Measurements from ENCODE around the gene GRIA1.
A peak's percentile ranks its signal among the peaks of the same experiment; 100 is the strongest.

Gene GRIA1

DNA sequence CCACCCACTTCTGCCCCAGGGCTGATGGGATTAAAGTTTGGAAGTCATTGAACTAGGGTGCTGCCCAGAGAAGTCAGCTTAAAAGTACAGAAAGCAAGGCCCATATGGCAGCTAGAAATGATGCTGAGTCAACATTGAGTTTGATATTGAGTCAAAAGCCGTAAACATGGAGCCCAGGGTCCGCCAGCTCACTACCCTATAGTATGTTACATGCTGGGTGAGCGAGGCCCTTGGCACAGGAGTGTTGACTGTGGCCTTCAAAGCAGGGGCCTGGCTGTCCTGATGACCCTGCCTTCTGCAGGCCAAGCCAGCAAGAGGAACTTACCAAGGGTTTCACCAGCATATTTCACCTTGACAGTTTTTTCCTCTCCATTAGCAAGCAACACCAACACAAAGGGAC lies 222.5 kb downstream of the GRIA1 start:
- no CpG with 5 or more reads among the region's 3 CpGs for WGBS (ENCODE audit: extremely low coverage, insufficient coverage, insufficient read length)
- Histone ChIP-seq H4K8ac (ENCODE audit: low read depth, low read length) (no peak overlapping the region), H3K4me2 (ENCODE audit: low read length) (no peak overlapping the region), H3K23ac (ENCODE audit: low read length) (no peak overlapping the region), H3K79me1 (ENCODE audit: low read length) (no peaks in the 10 kb centered on the region), H3K27me3 (ENCODE audit: insufficient read depth, low read length) (no peaks in the 10 kb centered on the region), H3K27ac (ENCODE audit: low read depth, low read length) (no peak overlapping the region), H3K36me3 (ENCODE audit: control insufficient read depth in 1 of 2, insufficient read depth in 2 of 2, low read length in 2 of 2) (no peaks in the 10 kb centered on the region), H3K4ac (ENCODE audit: low read depth, low read length) (no peak overlapping the region), H4K91ac (ENCODE audit: low read depth, low read length) (no peak overlapping the region), H4K12ac (ENCODE audit: low read depth, low read length) (no peak overlapping the region), H2BK5ac (ENCODE audit: low read depth, low read length, poor library complexity) (no peak overlapping the region), H3K9me3 (ENCODE audit: insufficient read depth, low read depth, low read length) (no peaks in the 10 kb centered on the region), H3K4me3 (ENCODE audit: low read depth, low read length) (no peak overlapping the region), H3K14ac (ENCODE audit: low read length) (no peak overlapping the region), H3K4me1 (ENCODE audit: control insufficient read depth in 1 of 2, insufficient read depth in 2 of 2, low read length in 2 of 2) (no peaks in the 10 kb centered on the region), H3K79me2 (ENCODE audit: control insufficient read depth, insufficient read depth, low read length, poor library complexity) (no peaks in the 10 kb centered on the region), H3K18ac (ENCODE audit: low read length) (no peak overlapping the region), H2BK120ac (ENCODE audit: insufficient read depth, low read length, poor library complexity) (no peak overlapping the region), H2AK5ac (ENCODE audit: low read length) (no peak overlapping the region), H2AFZ (ENCODE audit: insufficient read depth, low read length, poor library complexity) (no peak overlapping the region), H3K9ac (ENCODE audit: low read length) (no peak overlapping the region), H2BK12ac (ENCODE audit: low read length) (no peak overlapping the region)
- DNase-seq: no peak

DNA sequence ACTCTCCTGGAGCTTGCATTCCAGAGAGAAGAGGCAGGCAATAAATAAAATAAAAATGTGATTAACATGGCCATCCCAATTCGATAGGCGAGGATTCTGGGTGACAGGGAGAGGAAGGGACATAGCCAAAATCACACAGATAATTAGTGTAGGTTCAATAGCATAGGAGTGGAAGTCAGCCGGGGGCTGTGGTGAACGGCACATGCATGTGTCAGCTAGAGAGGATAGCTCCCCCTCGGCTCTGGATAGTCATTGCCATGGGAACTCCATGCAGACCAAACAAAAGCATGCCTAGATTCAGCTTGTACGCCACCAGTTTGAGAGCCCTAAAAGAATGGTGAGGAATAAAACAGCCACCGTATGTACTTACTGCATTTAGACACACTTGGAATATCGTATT lies 223.5 kb downstream of the GRIA1 start:
- Histone ChIP-seq H3K27me3 (ENCODE audit: insufficient read depth, low read length) (no peaks in the 10 kb centered on the region), H3K4me3 (ENCODE audit: low read depth, low read length) (no peak overlapping the region), H3K36me3 (ENCODE audit: control insufficient read depth in 1 of 2, insufficient read depth in 2 of 2, low read length in 2 of 2) (no peaks in the 10 kb centered on the region), H3K27ac (ENCODE audit: low read depth, low read length) (no peak overlapping the region), H3K79me1 (ENCODE audit: low read length) (no peaks in the 10 kb centered on the region), H3K23ac (ENCODE audit: low read length) (no peak overlapping the region), H2AFZ (ENCODE audit: insufficient read depth, low read length, poor library complexity) (no peak overlapping the region), H3K4ac (ENCODE audit: low read depth, low read length) (no peak overlapping the region), H4K91ac (ENCODE audit: low read depth, low read length) (no peak overlapping the region), H3K79me2 (ENCODE audit: control insufficient read depth, insufficient read depth, low read length, poor library complexity) (no peaks in the 10 kb centered on the region), H4K8ac (ENCODE audit: low read depth, low read length) (no peak overlapping the region), H3K9me3 (ENCODE audit: insufficient read depth, low read depth, low read length) (no peaks in the 10 kb centered on the region), H2BK120ac (ENCODE audit: insufficient read depth, low read length, poor library complexity) (no peak overlapping the region), H2AK5ac (ENCODE audit: low read length) (no peak overlapping the region), H3K18ac (ENCODE audit: low read length) (no peak overlapping the region), H2BK12ac (ENCODE audit: low read length) (no peak overlapping the region), H3K4me2 (ENCODE audit: low read length) (no peak overlapping the region), H3K4me1 (ENCODE audit: control insufficient read depth in 1 of 2, insufficient read depth in 2 of 2, low read length in 2 of 2) (no peaks in the 10 kb centered on the region), H2BK5ac (ENCODE audit: low read depth, low read length, poor library complexity) (no peak overlapping the region), H3K9ac (ENCODE audit: low read length) (peak overlapping the region; percentile 18), H3K14ac (ENCODE audit: low read length) (no peak overlapping the region), H4K12ac (ENCODE audit: low read depth, low read length) (no peak overlapping the region)
- DNase-seq: no peak
- WGBS (ENCODE audit: extremely low coverage, insufficient coverage, insufficient read length): no CpG with 5 or more reads among the region's 8 CpGs

DNA sequence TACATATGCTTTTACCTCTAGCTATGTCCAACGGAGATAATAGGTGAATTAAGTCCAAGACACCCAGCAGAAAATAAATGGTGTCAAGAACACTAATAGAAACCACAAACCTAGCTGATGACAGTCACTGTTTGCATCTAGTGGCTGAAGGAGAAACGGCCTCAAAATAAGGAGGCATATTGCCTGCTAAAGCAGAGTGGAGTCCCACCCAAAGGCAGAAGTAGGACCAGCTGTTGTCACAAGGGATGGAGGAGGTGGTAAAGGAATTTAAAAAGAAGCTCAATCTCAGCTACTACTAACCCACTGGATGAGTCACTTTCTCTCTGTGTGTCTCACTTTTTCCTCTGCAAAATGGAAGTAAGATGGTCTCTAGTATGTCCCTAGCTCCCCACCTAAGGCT lies 224.3 kb downstream of the GRIA1 start:
- no peak overlapping the region for H3K4ac ChIP-seq (ENCODE audit: low read depth, low read length)
- no peak overlapping the region for H3K23ac ChIP-seq (ENCODE audit: low read length)
- no peak overlapping the region for H3K9ac ChIP-seq (ENCODE audit: low read length)
- H3K79me1 ChIP-seq (ENCODE audit: low read length): no peaks in the 10 kb centered on the region
- H3K36me3 ChIP-seq (ENCODE audit: control insufficient read depth in 1 of 2, insufficient read depth in 2 of 2, low read length in 2 of 2): no peaks in the 10 kb centered on the region
- no peaks in the 10 kb centered on the region for H3K4me1 ChIP-seq (ENCODE audit: control insufficient read depth in 1 of 2, insufficient read depth in 2 of 2, low read length in 2 of 2)
- H3K27me3 ChIP-seq (ENCODE audit: insufficient read depth, low read length): no peaks in the 10 kb centered on the region
- WGBS (ENCODE audit: extremely low coverage, insufficient coverage, insufficient read length): no CpG with 5 or more reads among the region's 2 CpGs
- H2BK120ac ChIP-seq (ENCODE audit: insufficient read depth, low read length, poor library complexity): no peak overlapping the region
- H4K12ac ChIP-seq (ENCODE audit: low read depth, low read length): no peak overlapping the region
- no peak overlapping the region for H3K4me3 ChIP-seq (ENCODE audit: low read depth, low read length)
- no peak overlapping the region for H2BK5ac ChIP-seq (ENCODE audit: low read depth, low read length, poor library complexity)
- no peaks in the 10 kb centered on the region for H3K79me2 ChIP-seq (ENCODE audit: control insufficient read depth, insufficient read depth, low read length, poor library complexity)
- H2BK12ac ChIP-seq (ENCODE audit: low read length): no peak overlapping the region
- no peak for DNase-seq
- no peak overlapping the region for H3K4me2 ChIP-seq (ENCODE audit: low read length)
- no peak overlapping the region for H3K18ac ChIP-seq (ENCODE audit: low read length)
- H3K14ac ChIP-seq (ENCODE audit: low read length): no peak overlapping the region
- H2AK5ac ChIP-seq (ENCODE audit: low read length): no peak overlapping the region
- no peak overlapping the region for H4K91ac ChIP-seq (ENCODE audit: low read depth, low read length)
- no peak overlapping the region for H4K8ac ChIP-seq (ENCODE audit: low read depth, low read length)
- no peaks in the 10 kb centered on the region for H3K9me3 ChIP-seq (ENCODE audit: insufficient read depth, low read depth, low read length)
- no peak overlapping the region for H2AFZ ChIP-seq (ENCODE audit: insufficient read depth, low read length, poor library complexity)
- H3K27ac ChIP-seq (ENCODE audit: low read depth, low read length): no peak overlapping the region

DNA sequence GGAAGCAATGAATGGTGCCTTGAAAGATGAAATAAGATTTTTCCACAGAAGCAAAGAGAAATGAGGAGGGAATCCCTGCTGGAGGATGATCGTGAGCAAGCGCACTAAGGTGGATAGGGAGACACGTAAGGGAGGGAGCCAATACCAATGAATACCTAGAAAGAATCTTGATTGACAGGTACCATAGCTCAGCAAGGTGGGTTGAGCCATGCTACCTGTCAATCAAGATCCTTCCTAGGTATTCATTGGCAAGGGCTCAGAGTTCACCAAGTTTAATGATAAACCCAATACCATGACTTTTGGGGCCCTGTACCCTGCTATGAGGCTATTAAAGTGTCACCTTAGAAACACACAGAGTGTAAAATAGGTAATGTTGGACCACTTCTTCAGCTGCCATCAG lies 226.8 kb downstream of the GRIA1 start:
- Histone ChIP-seq H3K23ac (ENCODE audit: low read length) (no peak overlapping the region), H3K79me1 (ENCODE audit: low read length) (no peaks in the 10 kb centered on the region), H3K27ac (ENCODE audit: low read depth, low read length) (no peak overlapping the region), H3K4me3 (ENCODE audit: low read depth, low read length) (no peak overlapping the region), H3K9me3 (ENCODE audit: insufficient read depth, low read depth, low read length) (no peaks in the 10 kb centered on the region), H3K18ac (ENCODE audit: low read length) (no peak overlapping the region), H2BK120ac (ENCODE audit: insufficient read depth, low read length, poor library complexity) (no peak overlapping the region), H3K4ac (ENCODE audit: low read depth, low read length) (no peak overlapping the region), H2AK5ac (ENCODE audit: low read length) (no peak overlapping the region), H2BK5ac (ENCODE audit: low read depth, low read length, poor library complexity) (no peak overlapping the region), H3K36me3 (ENCODE audit: control insufficient read depth in 1 of 2, insufficient read depth in 2 of 2, low read length in 2 of 2) (no peaks in the 10 kb centered on the region), H4K91ac (ENCODE audit: low read depth, low read length) (no peak overlapping the region), H3K79me2 (ENCODE audit: control insufficient read depth, insufficient read depth, low read length, poor library complexity) (no peaks in the 10 kb centered on the region), H2AFZ (ENCODE audit: insufficient read depth, low read length, poor library complexity) (no peak overlapping the region), H3K4me2 (ENCODE audit: low read length) (no peak overlapping the region), H3K4me1 (ENCODE audit: control insufficient read depth in 1 of 2, insufficient read depth in 2 of 2, low read length in 2 of 2) (no peaks in the 10 kb centered on the region), H2BK12ac (ENCODE audit: low read length) (no peak overlapping the region), H4K12ac (ENCODE audit: low read depth, low read length) (no peak overlapping the region), H4K8ac (ENCODE audit: low read depth, low read length) (no peak overlapping the region), H3K14ac (ENCODE audit: low read length) (no peak overlapping the region), H3K27me3 (ENCODE audit: insufficient read depth, low read length) (no peaks in the 10 kb centered on the region), H3K9ac (ENCODE audit: low read length) (no peak overlapping the region)
- no peak for DNase-seq
- WGBS (ENCODE audit: extremely low coverage, insufficient coverage, insufficient read length): no CpG with 5 or more reads among the region's 3 CpGs
